Stomach (tissue), 9 donors: ENCODE measurements around the gene SNTG2. TPM values are rescaled to one million over a fixed set of nuclear protein-coding genes. Genes with fewer than 3 reads are reported as not detected.

Experiments used
- DNase-seq, 2 donors: peaks; one replicate each; pipeline versions ENCODE4 v3.0.0 to v3.0.0-alpha.2; 2013 to 2019
- H3K27ac ChIP-seq, 5 donors: fragments of 200-600 bp in 4 of 5; sonication (generic) in 4 of 5; one replicate each; pipeline ENCODE4 v1.5.1; 2013 to 2019; ENCODE audit warnings: mild to moderate bottlenecking in 1 of 5, moderate library complexity in 1 of 5
- H3K27me3 ChIP-seq, 3 donors: fragments of 200-600 bp; sonication (generic); one replicate each; pipeline ENCODE4 v1.5.1; 2017 to 2019; ENCODE audit warnings: mixed run types in 1 of 3
- H3K36me3 ChIP-seq, 4 donors: fragments of 200-600 bp; sonication (generic); 1 replicate in 3 of 4; 2 replicates in 1 of 4; pipeline ENCODE4 v1.5.1; 2016 to 2019
- H3K4me1 ChIP-seq, 4 donors: fragments of 200-600 bp; sonication (generic); one replicate each; pipeline ENCODE4 v1.5.1; 2016 to 2019
- H3K4me3 ChIP-seq, 4 donors: fragments of 200-600 bp; sonication (generic) in 3 of 4; one replicate each; pipeline ENCODE4 v1.5.1; 2016 to 2019; ENCODE audit warnings: mild to moderate bottlenecking in 1 of 4
- H3K9me3 ChIP-seq, 4 donors: fragments of 200-600 bp; sonication (generic); one replicate each; pipeline ENCODE4 v1.5.1; 2016 to 2019
- CTCF ChIP-seq, 7 experiments: fragments of 450-650 bp in 4 of 7; fragments of 200-600 bp in 3 of 7; sonication (generic) in 3 of 7; IDR thresholded peaks; one replicate each; pipeline ENCODE4 v1.5.1; 2016 to 2019; ENCODE audit warnings: antibody characterized with exemption in 7 of 7, control low read depth in 2 of 7, mild to moderate bottlenecking in 1 of 7
- EP300 ChIP-seq: sonication (generic); formaldehyde crosslinking; IDR thresholded peaks from one replicate; pipeline ENCODE4 v1.6.1; 2017; ENCODE audit warnings: antibody characterized with exemption
- POLR2A ChIP-seq, 4 donors: fragments of 450-650 bp; IDR thresholded peaks; one replicate each; pipeline ENCODE4 v1.6.1; 2016; ENCODE audit warnings: antibody characterized with exemption in 4 of 4, control low read depth in 2 of 4, mild to moderate bottlenecking in 1 of 4, moderate library complexity in 1 of 4
- POLR2AphosphoS5 ChIP-seq, 3 donors: sonication (generic); formaldehyde crosslinking; IDR thresholded peaks; one replicate each; pipeline ENCODE4 v1.6.1; 2016; ENCODE audit warnings: antibody characterized with exemption in 3 of 3
- WGBS, 5 donors: extraction: QIAGEN DNeasy Blood & Tissue Kit in 3 of 5; methylation state at CpG; one replicate each; pipeline versions ENCODE4 v1.1.5 to v1.1.7; 2013 to 2018; 5-methylcytosine and 5-hydroxymethylcytosine counted together
- intact Hi-C: fragments of 100-400 bp; cut with DNase I; formaldehyde crosslinking; loops from one replicate; pipeline ENCODE4 v1.15.1; 2023; ENCODE audit warnings: low total_unique reads
- polyA plus RNA-seq, 3 donors: library from polyadenylated mRNA; stranded (reverse); fragments of 200-250 nt; gene quantifications; one replicate each; pipeline ENCODE4 v1.2.3, GENCODE V29; 2013
- total RNA-seq, 5 donors: library from RNA; depleted of rRNA; stranded (reverse); fragments of >200 nt; gene quantifications; one replicate each; pipeline versions ENCODE4 v1.1.0 to v1.2.3, GENCODE V29; 2014 to 2016
- donor health status: healthy with polysubstance abuse.
- donor health status: Bipolar disorder and iron deficiency.
- donor health status: healthy.

SNTG2 gene
- total and polyA plus RNA-seq, 8 donors: 0.68 to 19.6 (median 5.3) TPM; not detected in 1

GRCh38 chr2:1060987-1061386, 110.3 kb downstream of the SNTG2 start:
- Histone ChIP-seq H3K27me3 (no peaks in the 10 kb centered on the region), H3K4me3 (no peak overlapping the region), H3K36me3 (no peaks in the 10 kb centered on the region), H3K9me3 (no peaks in the 10 kb centered on the region), H3K4me1 (no peaks in the 10 kb centered on the region), H3K27ac (no peak overlapping the region)
- intact Hi-C loops: no loop called here
- DNase-seq: no peak
- TF ChIP-seq POLR2A (IDR thresholded peaks at IDR 0.05) (no peak), CTCF (IDR thresholded peaks at IDR 0.05) (no peak), EP300 (no peak), POLR2AphosphoS5 (IDR thresholded peaks at IDR 0.05) (no peak)
- 24 to 45% (median 30%) methylated on average over 5 of the region's 5 CpGs for WGBS, 5 donors

GRCh38 chr2:1068241-1068640, 117.6 kb downstream of the SNTG2 start:
- WGBS, 5 donors: 89 to 93% (median 90%) methylated on average over 8 of the region's 8 CpGs
- Histone ChIP-seq H3K27ac (no peak overlapping the region), H3K4me3 (no peak overlapping the region), H3K9me3 (peaks cover 0 to 6% (median 5%) of the 10 kb centered on the region in 4 donors), H3K27me3 (peaks cover 0 to 5% (median 4%) of the 10 kb centered on the region in 3 donors), H3K4me1 (no peaks in the 10 kb centered on the region), H3K36me3 (no peaks in the 10 kb centered on the region)
- intact Hi-C loops: no loop called here
- no peak for DNase-seq
- TF ChIP-seq POLR2AphosphoS5 (IDR thresholded peaks at IDR 0.05) (no peak), EP300 (no peak), POLR2A (IDR thresholded peaks at IDR 0.05) (no peak), CTCF (IDR thresholded peaks at IDR 0.05) (no peak)

- Histone ChIP-seq H3K27ac (no peak overlapping the region), H3K4me1 (no peaks in the 10 kb centered on the region), H3K36me3 (no peaks in the 10 kb centered on the region), H3K4me3 (no peak overlapping the region), H3K9me3 (peaks cover 0 to 6% (median 5%) of the 10 kb centered on the region in 4 donors), H3K27me3 (peaks cover 0 to 5% (median 4%) of the 10 kb centered on the region in 3 donors)
- WGBS, 5 donors: 31 to 63% (median 44%) methylated on average over 7 of the region's 7 CpGs
- no peak for DNase-seq
- TF ChIP-seq POLR2A (IDR thresholded peaks at IDR 0.05) (no peak), EP300 (no peak), CTCF (IDR thresholded peaks at IDR 0.05) (no peak), POLR2AphosphoS5 (IDR thresholded peaks at IDR 0.05) (no peak)
- intact Hi-C loops: no loop called here
These were observed 118.2 kb downstream of the SNTG2 start for GRCh38 chr2:1068822-1069221.

GRCh38 chr2:1069847-1070246, 119.2 kb downstream of the SNTG2 start:
- Histone ChIP-seq H3K27ac (no peak overlapping the region), H3K4me3 (no peak overlapping the region), H3K4me1 (no peaks in the 10 kb centered on the region), H3K36me3 (no peaks in the 10 kb centered on the region), H3K9me3 (peaks cover 0 to 6% (median 5%) of the 10 kb centered on the region in 4 donors), H3K27me3 (peaks cover 0 to 5% (median 4%) of the 10 kb centered on the region in 3 donors)
- TF ChIP-seq POLR2A (IDR thresholded peaks at IDR 0.05) (no peak), CTCF (IDR thresholded peaks at IDR 0.05) (no peak), EP300 (no peak), POLR2AphosphoS5 (IDR thresholded peaks at IDR 0.05) (no peak)
- 80 to 91% (median 86%) methylated on average over 15 of the region's 15 CpGs for WGBS, 5 donors
- no peak for DNase-seq
- intact Hi-C loops: no loop called here
